HFFc6 (cell line): ENCODE data around the gene CD58. TPM values are rescaled to one million over a fixed set of nuclear protein-coding genes. Genes with fewer than 3 reads are reported as not detected.
A peak's percentile ranks its signal among the peaks of the same experiment; 100 is the strongest.

Source experiments
- DNase-seq: peaks from one replicate; pipeline ENCODE4 v3.0.0-alpha.2; 2018
- H3K27ac Mint-ChIP-seq: 2 replicates; pipeline ENCODE4 v1.8.0; 2020; ENCODE audit warnings: mild to moderate bottlenecking, mixed read lengths
- H3K27me3 Mint-ChIP-seq: 2 replicates; pipeline ENCODE4 v1.8.0; 2021; ENCODE audit warnings: mild to moderate bottlenecking, moderate library complexity, mixed read lengths; ENCODE audit not compliant: insufficient read depth
- H3K36me3 Mint-ChIP-seq: 2 replicates; pipeline ENCODE4 v1.8.0; 2021; ENCODE audit warnings: low read depth, mixed read lengths
- H3K4me1 Mint-ChIP-seq: 2 replicates; pipeline ENCODE4 v1.8.0; 2020; ENCODE audit warnings: low read depth, mixed read lengths
- H3K4me3 Mint-ChIP-seq: 2 replicates; pipeline ENCODE4 v1.8.0; 2020; ENCODE audit warnings: mild to moderate bottlenecking, moderate library complexity, mixed read lengths
- H3K9me3 Mint-ChIP-seq: 2 replicates; pipeline ENCODE4 v1.8.0; 2020; ENCODE audit warnings: mild to moderate bottlenecking, mixed read lengths
- CTCF ChIP-seq: fragments of 200-600 bp; sonication (generic); IDR thresholded peaks from 2 replicates; pipeline ENCODE4 v1.5.0; 2021; ENCODE audit warnings: antibody characterized with exemption, mild to moderate bottlenecking
- total RNA-seq, 6 experiments: library from RNA; stranded (reverse); fragmentation: NEBNext Ultra II Directional; extraction: Animal tissue kit (Norgen Biotek cat#: 25700); gene quantifications; 2 replicates in 1 of 6; 3 replicates in 5 of 6; pipeline ENCODE4 v1.2.3, GENCODE V29; 2021

CD58 gene
- total RNA-seq, 6 experiments from 2014 or later = 6.6 to 9.5 (median 8.5) TPM

DNA sequence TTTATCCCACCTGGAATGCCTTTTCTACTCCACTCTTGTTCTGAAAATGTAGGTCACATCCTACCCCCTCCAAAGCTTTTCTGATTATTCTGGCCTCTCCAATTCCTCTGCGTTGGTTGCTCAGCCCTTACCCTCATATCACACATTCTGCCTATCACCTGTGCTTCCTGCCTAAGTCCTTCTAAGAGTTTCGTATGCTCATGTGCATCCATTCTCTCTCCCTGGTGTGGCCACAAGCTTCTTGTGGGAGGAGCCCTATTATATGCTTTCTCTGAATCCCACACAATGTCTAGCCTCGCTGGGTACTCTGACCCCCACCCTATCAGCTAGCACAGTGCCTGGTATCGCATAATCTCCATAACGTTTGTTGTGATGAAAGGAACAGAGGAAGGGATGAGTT is 54.2 kb downstream of the CD58 start:
- Mint-ChIP-seq H3K27me3 (peaks cover 3% of the 10 kb centered on the region; the same call in 1 of the 2 replicates), H3K9me3 (no peaks in the 10 kb centered on the region), H3K4me1 (peaks cover 8% of the 10 kb centered on the region), H3K4me3 (no peak overlapping the region), H3K36me3 (peaks cover 4% of the 10 kb centered on the region), H3K27ac (no peak overlapping the region)
- no peak for TF ChIP-seq CTCF
- DNase-seq = no peak

GRCh38 chr1:116515702-116516101 is 55.1 kb downstream of the CD58 start:
- no peaks in the 10 kb centered on the region for H3K9me3 Mint-ChIP-seq
- H3K27ac Mint-ChIP-seq = no peak overlapping the region
- H3K4me3 Mint-ChIP-seq = no peak overlapping the region
- H3K36me3 Mint-ChIP-seq = peaks cover 10% of the 10 kb centered on the region
- H3K27me3 Mint-ChIP-seq = peaks cover 5% of the 10 kb centered on the region
- no peak for TF ChIP-seq CTCF
- DNase-seq = no peak
- H3K4me1 Mint-ChIP-seq = peaks cover under 1% of the 10 kb centered on the region; the same call in 1 of the 2 replicates

- TF ChIP-seq CTCF = no peak
- H3K4me3 Mint-ChIP-seq = no peak overlapping the region
Observed at GRCh38 chr1:116514708-116515525, 55.9 kb downstream of the CD58 start.

GRCh38 chr1:116513956-116514355 is 56.9 kb downstream of the CD58 start:
- no peak for DNase-seq
- Mint-ChIP-seq H3K9me3 (no peaks in the 10 kb centered on the region), H3K27me3 (peaks cover 5% of the 10 kb centered on the region), H3K36me3 (peaks cover 10% of the 10 kb centered on the region), H3K4me1 (peaks cover 15% of the 10 kb centered on the region), H3K4me3 (no peak overlapping the region), H3K27ac (no peak overlapping the region)
- no peak for TF ChIP-seq CTCF

More at GRCh38 chr1:116514708-116515525, 55.9 kb downstream of the CD58 start:
- H3K36me3 Mint-ChIP-seq = peaks cover 10% of the 10 kb centered on the region
- no peaks in the 10 kb centered on the region for H3K9me3 Mint-ChIP-seq
- DNase-seq = no peak
- peaks cover 5% of the 10 kb centered on the region for H3K27me3 Mint-ChIP-seq
- peak overlapping the region; percentile 34; the same call in 1 of the 2 replicates for H3K27ac Mint-ChIP-seq
- peaks cover 5% of the 10 kb centered on the region; the same call in 1 of the 2 replicates for H3K4me1 Mint-ChIP-seq

- DNase-seq = no peak
- Mint-ChIP-seq H3K36me3 (peaks cover 10% of the 10 kb centered on the region), H3K4me3 (no peak overlapping the region; the same call in 1 of the 2 replicates), H3K4me1 (peaks cover 30% of the 10 kb centered on the region), H3K27me3 (peaks cover 5% of the 10 kb centered on the region), H3K27ac (no peak overlapping the region), H3K9me3 (no peaks in the 10 kb centered on the region)
- TF ChIP-seq CTCF = no peak
Observed at GRCh38 chr1:116511459-116512019, 59.3 kb downstream of the CD58 start.
